HG03025 (cell line): ENCODE measurements around the gene LIPH.

Experiments used
- ATAC-seq: cut with Tn5 transposase; IDR thresholded peaks from one replicate; pipeline ENCODE4 v1.9.1; 2021; ENCODE audit warnings: mild to moderate bottlenecking, moderate library complexity; ENCODE audit not compliant: unreplicated experiment, low FRiP score

The LIPH gene

GRCh38 chr3:185549122-185549521, 3.3 kb downstream of the LIPH start:
- no peak for ATAC-seq

GRCh38 chr3:185540695-185541094, 11.7 kb downstream of the LIPH start:
- no peak for ATAC-seq

- no peak for ATAC-seq
Observed at GRCh38 chr3:185539934-185540333, 12.5 kb downstream of the LIPH start.

GRCh38 chr3:185537369-185537970, 14.9 kb downstream of the LIPH start:
- peak; percentile 99 for ATAC-seq

- no peak for ATAC-seq
Observed at GRCh38 chr3:185534511-185534910, 17.9 kb downstream of the LIPH start.

GRCh38 chr3:185532901-185533300, 19.5 kb downstream of the LIPH start:
- ATAC-seq = no peak

GRCh38 chr3:185530856-185531255, 21.5 kb downstream of the LIPH start:
- ATAC-seq = no peak

GRCh38 chr3:185528532-185528931, 23.9 kb downstream of the LIPH start:
- no peak for ATAC-seq

GRCh38 chr3:185527364-185527763, 25.0 kb downstream of the LIPH start:
- no peak for ATAC-seq

GRCh38 chr3:185526349-185526951, 25.9 kb downstream of the LIPH start:
- ATAC-seq = no peak

- ATAC-seq = no peak
Observed at GRCh38 chr3:185521349-185522138, 30.8 kb downstream of the LIPH start.

- ATAC-seq = no peak
Observed at GRCh38 chr3:185519021-185519420, 33.4 kb downstream of the LIPH start.

GRCh38 chr3:185517387-185518130, 34.8 kb downstream of the LIPH start:
- no peak for ATAC-seq

GRCh38 chr3:185511711-185512110, 40.7 kb downstream of the LIPH start:
- no peak for ATAC-seq

- no peak for ATAC-seq
Observed at GRCh38 chr3:185508335-185508991, 43.9 kb downstream of the LIPH start.

- ATAC-seq = no peak
Observed at GRCh38 chr3:185507883-185508282, 44.5 kb downstream of the LIPH start.

GRCh38 chr3:185504636-185505035, 47.8 kb downstream of the LIPH start:
- no peak for ATAC-seq

GRCh38 chr3:185503521-185503920, 48.9 kb downstream of the LIPH start:
- no peak for ATAC-seq

- no peak for ATAC-seq
Observed at GRCh38 chr3:185502987-185503386, 49.4 kb downstream of the LIPH start.
